22Rv1 (cell line): ENCODE results near the gene KAZN.

ENCODE experiments used
- ZFX ChIP-seq: fragments of 450-650 bp; IDR thresholded peaks from 2 replicates; pipeline ENCODE4 v1.6.1; 2017; ENCODE audit warnings: antibody characterized with exemption, borderline replicate concordance
- TF ChIP-seq, protein P1 (sequence below): fragments of 450-650 bp; IDR thresholded peaks from 2 replicates; pipeline ENCODE4 v1.5.1; 2017; ENCODE audit warnings: mild to moderate bottlenecking

DNA sequence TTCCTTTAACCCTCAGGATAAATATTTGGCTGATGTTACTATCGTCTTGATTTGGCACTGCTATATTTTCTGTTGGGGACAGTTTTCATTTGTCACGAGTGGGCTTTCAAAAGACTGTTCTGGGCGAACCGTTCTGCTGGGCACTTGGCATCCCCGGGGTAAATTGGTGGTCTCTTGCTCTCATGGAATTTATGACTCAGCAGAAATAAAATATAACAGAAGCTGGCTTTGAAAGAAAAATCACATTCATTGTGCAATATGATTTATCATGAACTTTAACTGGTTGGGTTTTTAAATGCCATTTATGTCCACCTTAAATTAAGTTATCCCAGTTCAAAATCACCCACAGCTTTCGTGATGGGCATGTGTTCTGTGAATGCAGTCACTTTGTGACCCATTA lies 147.3 kb downstream of the KAZN start:
- TF ChIP-seq, protein P1, sequence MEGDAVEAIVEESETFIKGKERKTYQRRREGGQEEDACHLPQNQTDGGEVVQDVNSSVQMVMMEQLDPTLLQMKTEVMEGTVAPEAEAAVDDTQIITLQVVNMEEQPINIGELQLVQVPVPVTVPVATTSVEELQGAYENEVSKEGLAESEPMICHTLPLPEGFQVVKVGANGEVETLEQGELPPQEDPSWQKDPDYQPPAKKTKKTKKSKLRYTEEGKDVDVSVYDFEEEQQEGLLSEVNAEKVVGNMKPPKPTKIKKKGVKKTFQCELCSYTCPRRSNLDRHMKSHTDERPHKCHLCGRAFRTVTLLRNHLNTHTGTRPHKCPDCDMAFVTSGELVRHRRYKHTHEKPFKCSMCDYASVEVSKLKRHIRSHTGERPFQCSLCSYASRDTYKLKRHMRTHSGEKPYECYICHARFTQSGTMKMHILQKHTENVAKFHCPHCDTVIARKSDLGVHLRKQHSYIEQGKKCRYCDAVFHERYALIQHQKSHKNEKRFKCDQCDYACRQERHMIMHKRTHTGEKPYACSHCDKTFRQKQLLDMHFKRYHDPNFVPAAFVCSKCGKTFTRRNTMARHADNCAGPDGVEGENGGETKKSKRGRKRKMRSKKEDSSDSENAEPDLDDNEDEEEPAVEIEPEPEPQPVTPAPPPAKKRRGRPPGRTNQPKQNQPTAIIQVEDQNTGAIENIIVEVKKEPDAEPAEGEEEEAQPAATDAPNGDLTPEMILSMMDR, result no peak
- no peak for TF ChIP-seq ZFX
